A673 (cell line): ENCODE measurements around the gene MPZL1.

ENCODE experiments used
- EZH2 ChIP-seq: fragments of 200-600 bp; sonication (generic); IDR thresholded peaks from 2 replicates; pipeline ENCODE4 v1.6.1; 2017; ENCODE audit warnings: borderline replicate concordance, low read depth, mild to moderate bottlenecking, mixed read lengths, antibody characterized with exemption, low read length; ENCODE audit not compliant: poor library complexity, severe bottlenecking
- TF ChIP-seq, protein P1 (sequence below): fragments of 300-800, 200-600 bp; sonication (generic); conservative IDR thresholded peaks from 2 replicates; pipeline ENCODE4 v1.5.1; 2017; ENCODE audit warnings: low read depth, mild to moderate bottlenecking, antibody characterized with exemption, low read length, moderate library complexity, mixed read lengths

- TF ChIP-seq, protein P1, sequence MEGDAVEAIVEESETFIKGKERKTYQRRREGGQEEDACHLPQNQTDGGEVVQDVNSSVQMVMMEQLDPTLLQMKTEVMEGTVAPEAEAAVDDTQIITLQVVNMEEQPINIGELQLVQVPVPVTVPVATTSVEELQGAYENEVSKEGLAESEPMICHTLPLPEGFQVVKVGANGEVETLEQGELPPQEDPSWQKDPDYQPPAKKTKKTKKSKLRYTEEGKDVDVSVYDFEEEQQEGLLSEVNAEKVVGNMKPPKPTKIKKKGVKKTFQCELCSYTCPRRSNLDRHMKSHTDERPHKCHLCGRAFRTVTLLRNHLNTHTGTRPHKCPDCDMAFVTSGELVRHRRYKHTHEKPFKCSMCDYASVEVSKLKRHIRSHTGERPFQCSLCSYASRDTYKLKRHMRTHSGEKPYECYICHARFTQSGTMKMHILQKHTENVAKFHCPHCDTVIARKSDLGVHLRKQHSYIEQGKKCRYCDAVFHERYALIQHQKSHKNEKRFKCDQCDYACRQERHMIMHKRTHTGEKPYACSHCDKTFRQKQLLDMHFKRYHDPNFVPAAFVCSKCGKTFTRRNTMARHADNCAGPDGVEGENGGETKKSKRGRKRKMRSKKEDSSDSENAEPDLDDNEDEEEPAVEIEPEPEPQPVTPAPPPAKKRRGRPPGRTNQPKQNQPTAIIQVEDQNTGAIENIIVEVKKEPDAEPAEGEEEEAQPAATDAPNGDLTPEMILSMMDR = no peak
- TF ChIP-seq EZH2 = no peak
These were observed 110.9 kb downstream of the MPZL1 start for GRCh38 chr1:167832693-167833092.
